ENCODE measurements around the gene TP53I11. TPM values are rescaled to one million over a fixed set of nuclear protein-coding genes. Genes with fewer than 3 reads are reported as not detected.

The TP53I11 gene
- total RNA-seq, 1 donor from 2014 or later = 19.8 TPM

DNA sequence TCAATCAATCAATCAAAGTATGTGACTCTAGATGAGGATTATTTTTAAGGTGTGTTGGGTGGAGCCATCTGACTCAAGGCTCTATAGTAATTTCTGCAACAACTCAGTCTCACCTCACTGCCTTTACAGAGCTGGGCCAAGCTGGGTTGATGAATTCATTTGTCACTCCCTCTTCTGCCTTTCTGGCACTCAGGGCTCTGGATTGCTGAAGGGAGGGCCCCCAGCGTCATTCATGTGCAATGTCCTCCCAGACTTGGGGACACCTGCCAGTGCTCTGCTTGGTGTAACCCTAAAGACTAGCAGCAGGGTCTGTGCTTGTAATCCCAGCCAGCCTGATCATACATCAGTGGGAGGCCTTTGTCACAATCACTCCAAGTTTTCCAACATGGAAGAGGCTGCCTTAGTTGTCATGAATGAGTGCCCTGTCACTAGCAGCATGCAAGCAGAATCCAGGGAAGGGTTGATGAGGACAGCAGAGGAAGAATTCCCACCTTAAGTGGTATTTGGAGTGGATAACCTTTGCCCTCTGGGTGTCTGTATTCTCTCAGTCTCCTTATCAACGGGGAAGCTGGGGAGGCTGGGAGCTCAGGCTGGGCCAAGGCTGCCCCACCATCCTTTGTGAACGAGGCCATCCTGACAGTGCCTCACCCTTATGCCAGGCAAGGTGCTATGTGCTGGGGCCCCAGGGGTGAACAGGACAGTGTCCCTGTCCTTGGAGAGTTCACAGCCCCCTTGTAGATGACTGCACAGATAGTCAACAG is 2.0 kb upstream of the TP53I11 start:
- no peak overlapping the region for H3K4me3 ChIP-seq (ENCODE audit: low read depth, low read length)
- TF ChIP-seq, protein P1, sequence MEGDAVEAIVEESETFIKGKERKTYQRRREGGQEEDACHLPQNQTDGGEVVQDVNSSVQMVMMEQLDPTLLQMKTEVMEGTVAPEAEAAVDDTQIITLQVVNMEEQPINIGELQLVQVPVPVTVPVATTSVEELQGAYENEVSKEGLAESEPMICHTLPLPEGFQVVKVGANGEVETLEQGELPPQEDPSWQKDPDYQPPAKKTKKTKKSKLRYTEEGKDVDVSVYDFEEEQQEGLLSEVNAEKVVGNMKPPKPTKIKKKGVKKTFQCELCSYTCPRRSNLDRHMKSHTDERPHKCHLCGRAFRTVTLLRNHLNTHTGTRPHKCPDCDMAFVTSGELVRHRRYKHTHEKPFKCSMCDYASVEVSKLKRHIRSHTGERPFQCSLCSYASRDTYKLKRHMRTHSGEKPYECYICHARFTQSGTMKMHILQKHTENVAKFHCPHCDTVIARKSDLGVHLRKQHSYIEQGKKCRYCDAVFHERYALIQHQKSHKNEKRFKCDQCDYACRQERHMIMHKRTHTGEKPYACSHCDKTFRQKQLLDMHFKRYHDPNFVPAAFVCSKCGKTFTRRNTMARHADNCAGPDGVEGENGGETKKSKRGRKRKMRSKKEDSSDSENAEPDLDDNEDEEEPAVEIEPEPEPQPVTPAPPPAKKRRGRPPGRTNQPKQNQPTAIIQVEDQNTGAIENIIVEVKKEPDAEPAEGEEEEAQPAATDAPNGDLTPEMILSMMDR (IDR thresholded peaks at IDR 0.05; ENCODE audit: insufficient read depth, low read length, poor library complexity, severe bottlenecking) = no peak
- no peak for DNase-seq (ENCODE audit: low read depth)
- H3K27me3 ChIP-seq (ENCODE audit: control insufficient read depth, insufficient read depth, low read length) = peaks cover 9% of the 10 kb centered on the region
- H3K36me3 ChIP-seq (ENCODE audit: control insufficient read depth, insufficient read depth, low read length) = no peaks in the 10 kb centered on the region

DNA sequence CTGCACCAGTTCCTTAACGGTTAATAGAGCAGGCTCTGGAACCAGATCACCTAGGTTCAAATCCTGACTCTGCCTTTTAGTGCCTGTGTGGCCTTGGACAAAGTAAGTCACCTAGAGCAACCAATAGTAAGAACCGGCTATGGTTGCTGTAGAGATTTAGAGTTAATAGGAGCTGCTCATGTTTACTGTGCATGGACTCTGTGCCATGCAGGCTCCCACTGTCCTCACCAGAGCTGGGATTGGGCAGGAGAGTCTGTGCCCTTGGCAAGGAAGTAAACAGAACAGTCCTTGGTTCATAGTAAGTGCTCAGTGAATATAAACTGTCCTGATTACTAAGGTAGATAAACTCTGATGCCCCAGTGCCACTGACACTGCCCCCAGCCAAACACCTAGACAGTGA is 1.4 kb upstream of the TP53I11 start:
- no peak for DNase-seq (ENCODE audit: low read depth)
- TF ChIP-seq, protein P1 (IDR thresholded peaks at IDR 0.05; ENCODE audit: insufficient read depth, low read length, poor library complexity, severe bottlenecking) = no peak

DNA sequence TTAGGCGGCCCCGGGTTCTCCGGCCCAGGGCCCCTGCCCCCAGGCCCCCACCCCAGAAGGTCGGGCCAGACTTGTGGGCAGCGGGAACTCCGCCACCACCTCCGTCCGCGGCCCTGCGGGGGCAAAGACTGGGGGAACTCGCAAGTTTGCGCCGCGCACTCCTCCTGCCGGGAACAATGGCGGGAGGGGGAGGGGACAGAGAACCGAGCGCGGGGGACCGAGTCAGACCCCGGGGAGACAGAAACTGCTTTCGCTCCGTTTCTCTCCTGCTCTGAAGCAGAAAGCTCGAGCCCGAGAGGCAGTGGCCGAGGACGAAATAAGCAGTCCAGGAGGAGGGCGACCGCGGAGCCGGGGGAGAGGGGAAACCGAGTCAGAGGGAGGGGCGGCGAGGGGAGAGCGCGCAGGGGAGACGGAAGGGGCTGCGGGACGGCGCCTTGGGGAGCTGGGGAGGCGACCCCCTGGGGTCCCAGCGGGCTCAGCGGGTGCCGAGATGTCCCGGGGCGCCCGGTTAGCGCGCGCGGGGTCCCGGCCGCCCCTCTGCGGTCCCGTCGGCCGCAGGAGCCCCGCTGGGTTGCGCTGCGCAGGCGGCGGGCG is 555 bp downstream of the TP53I11 start:
- TF ChIP-seq, protein P1 (IDR thresholded peaks at IDR 0.05; ENCODE audit: insufficient read depth, low read length, poor library complexity, severe bottlenecking) = no peak
- Histone ChIP-seq H3K27me3 (ENCODE audit: control insufficient read depth, insufficient read depth, low read length) (no peaks in the 10 kb centered on the region), H3K4me3 (ENCODE audit: low read depth, low read length) (peak overlapping the region; percentile 85), H3K36me3 (ENCODE audit: control insufficient read depth, insufficient read depth, low read length) (no peaks in the 10 kb centered on the region)
- no peak for DNase-seq (ENCODE audit: low read depth)

More for the DNA sequence above, 1.4 kb upstream of the TP53I11 start:
- peaks cover 3% of the 10 kb centered on the region for H3K27me3 ChIP-seq (ENCODE audit: control insufficient read depth, insufficient read depth, low read length)
- H3K36me3 ChIP-seq (ENCODE audit: control insufficient read depth, insufficient read depth, low read length) = no peaks in the 10 kb centered on the region
- H3K4me3 ChIP-seq (ENCODE audit: low read depth, low read length) = no peak overlapping the region

DNA sequence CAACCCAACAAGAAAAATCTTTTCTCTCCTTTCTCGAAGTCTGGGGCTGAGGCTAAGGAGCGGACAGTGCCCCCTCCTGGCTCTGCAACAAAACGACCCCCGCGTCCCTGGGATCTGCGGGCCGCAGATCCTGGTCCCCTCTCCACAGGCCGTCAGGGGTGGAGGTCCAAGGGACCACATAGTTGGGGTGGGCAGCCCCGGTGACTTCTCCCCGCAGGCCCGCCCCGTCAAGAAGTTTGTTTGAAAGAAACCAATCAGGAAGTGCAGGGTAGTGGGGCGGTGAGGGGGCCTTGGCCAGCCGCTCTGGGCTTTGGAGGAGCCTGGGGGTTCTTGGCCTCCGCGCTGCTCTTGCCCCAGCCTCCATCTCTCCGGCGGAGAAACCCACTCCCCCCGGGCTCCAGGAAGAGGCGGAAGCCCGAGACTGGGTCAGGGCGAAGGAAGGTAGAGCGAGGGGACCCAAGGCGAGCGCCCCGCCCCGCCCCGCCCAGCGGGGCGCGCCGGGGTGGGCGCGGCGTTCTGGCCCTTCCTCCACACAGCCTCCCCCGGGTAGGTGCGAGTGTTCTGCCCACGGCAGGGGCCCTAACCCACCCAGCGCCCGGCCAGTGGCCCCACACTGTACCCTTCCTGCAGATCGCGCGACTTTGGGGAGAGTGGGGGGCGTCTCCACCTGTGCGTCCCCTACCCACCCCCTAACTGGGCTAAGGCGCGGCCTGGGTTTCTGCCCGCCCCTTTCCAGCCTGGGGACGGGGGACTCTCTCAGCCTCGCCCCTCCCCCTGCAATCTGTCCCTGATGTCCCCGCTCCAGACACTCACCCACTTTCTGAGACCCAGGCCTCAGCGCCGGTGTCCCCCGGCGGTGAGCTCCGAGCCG is 1.3 kb downstream of the TP53I11 start:
- no peaks in the 10 kb centered on the region for H3K27me3 ChIP-seq (ENCODE audit: control insufficient read depth, insufficient read depth, low read length)
- no peaks in the 10 kb centered on the region for H3K36me3 ChIP-seq (ENCODE audit: control insufficient read depth, insufficient read depth, low read length)
- DNase-seq (ENCODE audit: low read depth) = no peak
- H3K4me3 ChIP-seq (ENCODE audit: low read depth, low read length) = peak overlapping the region; percentile 85
- TF ChIP-seq, protein P1 (IDR thresholded peaks at IDR 0.05; ENCODE audit: insufficient read depth, low read length, poor library complexity, severe bottlenecking) = peak; percentile 78

DNA sequence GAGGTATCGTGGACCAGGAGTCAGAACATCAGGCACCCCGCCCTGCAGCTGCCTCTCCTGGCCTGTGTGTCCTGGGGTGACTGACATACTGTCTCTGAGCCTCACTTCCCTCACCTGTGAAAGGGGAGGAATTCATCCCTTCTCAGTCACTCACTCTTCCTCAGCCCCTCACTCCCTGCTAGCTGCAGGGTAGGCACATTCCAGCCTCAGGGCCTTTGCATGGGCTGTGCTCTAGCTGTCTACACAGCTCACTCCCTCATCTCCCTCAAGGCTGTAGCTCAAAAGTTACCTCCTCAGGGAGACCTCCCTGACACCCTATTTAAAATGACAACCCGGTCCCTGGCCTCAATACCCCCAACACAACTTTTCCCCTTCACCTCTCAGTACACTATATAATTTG is 2.5 kb downstream of the TP53I11 start:
- TF ChIP-seq, protein P1 (IDR thresholded peaks at IDR 0.05; ENCODE audit: insufficient read depth, low read length, poor library complexity, severe bottlenecking) = no peak
- DNase-seq (ENCODE audit: low read depth) = no peak
- H3K36me3 ChIP-seq (ENCODE audit: control insufficient read depth, insufficient read depth, low read length) = no peaks in the 10 kb centered on the region

More for the DNA sequence above, 2.5 kb downstream of the TP53I11 start:
- Histone ChIP-seq H3K4me3 (ENCODE audit: low read depth, low read length) (no peak overlapping the region), H3K27me3 (ENCODE audit: control insufficient read depth, insufficient read depth, low read length) (no peaks in the 10 kb centered on the region)

All from kidney epithelial cell (primary cell).